ENCODE measurements around the gene DYRK1A. TPM values are rescaled to one million over a fixed set of nuclear protein-coding genes. Genes with fewer than 3 reads are reported as not detected.

The DYRK1A gene
- total RNA-seq, 1 experiment from 2014 or later, result 49.3 TPM

DNA sequence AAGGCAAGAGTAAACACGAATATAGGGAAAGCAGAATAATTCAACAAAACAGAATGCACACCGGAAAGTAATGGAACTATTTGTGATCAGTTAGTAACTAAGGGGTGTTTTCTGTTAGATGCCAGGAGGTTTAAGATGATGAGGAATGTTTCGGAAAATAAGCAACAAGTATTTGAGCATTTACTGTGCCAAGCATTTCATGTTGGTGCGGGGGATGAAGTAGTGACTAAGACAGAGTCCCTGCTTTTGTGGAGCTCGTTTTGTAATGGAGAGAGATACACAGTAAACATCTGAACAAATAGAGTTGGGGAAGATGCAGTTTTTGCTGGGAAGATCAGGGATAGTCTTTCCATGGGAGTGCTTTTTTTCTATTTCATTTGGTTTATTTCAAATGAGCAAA, 78.7 kb downstream of the DYRK1A start:
- ChIA-PET RAD21 (ENCODE audit: low non-redundant PET in 1 of 2, low total read pairs in 2 of 2, uncharacterized antibody in 2 of 2, unreplicated experiment in 2 of 2) (no interaction called here), CTCF (no interaction called here), POLR2A (no interaction called here)
- intact Hi-C loops (cut with micrococcal nuclease), result no loop called here
- Histone ChIP-seq H3K27ac (ENCODE audit: low read depth, low read length) (no peak overlapping the region), H3K4me3 (replicated peaks in 1 of 2; ENCODE audit: low read depth in 1 of 2, low read length in 2 of 2) (no peak overlapping the region), H2AFZ (ENCODE audit: low read depth, low read length, poor library complexity, severe bottlenecking) (no peak overlapping the region), H3K9me3 (ENCODE audit: control insufficient read depth in 1 of 2, insufficient read depth in 1 of 2, low read depth in 1 of 2, low read length in 2 of 2) (no peaks in the 10 kb centered on the region), H3K36me3 (ENCODE audit: control insufficient read depth in 1 of 2, insufficient read depth in 2 of 2, low read length in 2 of 2) (no peaks in the 10 kb centered on the region), H4K20me1 (ENCODE audit: insufficient read depth) (peaks cover 23% of the 10 kb centered on the region; the same call in 1 of the 2 replicates), H3K4me2 (ENCODE audit: low read length) (no peak overlapping the region), H3K27me3 (ENCODE audit: insufficient read depth, low read length) (no peaks in the 10 kb centered on the region), H3K79me2 (ENCODE audit: insufficient read depth, low read length) (peaks cover 99% of the 10 kb centered on the region), H3K4me1 (ENCODE audit: control insufficient read depth in 1 of 2, insufficient read depth in 2 of 2, low read length in 2 of 2) (peaks cover 2 to 16% of the 10 kb centered on the region in 2 experiments; a peak in 1 of 4 replicates), H3K9me2 (ENCODE audit: insufficient read depth) (no peaks in the 10 kb centered on the region), H3K9ac (ENCODE audit: low read length) (no peak overlapping the region)
- ATAC-seq (no peak), DNase-seq (ENCODE audit: low read depth, low spot score) (no peak)
- TF ChIP-seq RAD21 (IDR thresholded peaks at IDR 0.05; ENCODE audit: low read depth), result no peak
- no peak for TF ChIP-seq CEBPB (IDR thresholded peaks at IDR 0.05; ENCODE audit: low read depth)
- TF ChIP-seq, protein P1, sequence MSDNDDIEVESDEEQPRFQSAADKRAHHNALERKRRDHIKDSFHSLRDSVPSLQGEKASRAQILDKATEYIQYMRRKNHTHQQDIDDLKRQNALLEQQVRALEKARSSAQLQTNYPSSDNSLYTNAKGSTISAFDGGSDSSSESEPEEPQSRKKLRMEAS (IDR thresholded peaks at IDR 0.05), result no peak
- no peak for TF ChIP-seq EZH2 (IDR thresholded peaks at IDR 0.05)
- no peak for TF ChIP-seq CBX3 (IDR thresholded peaks at IDR 0.05; ENCODE audit: low read depth)
- TF ChIP-seq POLR2A (IDR thresholded peaks at IDR 0.05; ENCODE audit: borderline replicate concordance, extremely low read depth, insufficient read depth, insufficient read length), result no peak
- BruUV-seq (replicated peaks), result no TSS peak

DNA sequence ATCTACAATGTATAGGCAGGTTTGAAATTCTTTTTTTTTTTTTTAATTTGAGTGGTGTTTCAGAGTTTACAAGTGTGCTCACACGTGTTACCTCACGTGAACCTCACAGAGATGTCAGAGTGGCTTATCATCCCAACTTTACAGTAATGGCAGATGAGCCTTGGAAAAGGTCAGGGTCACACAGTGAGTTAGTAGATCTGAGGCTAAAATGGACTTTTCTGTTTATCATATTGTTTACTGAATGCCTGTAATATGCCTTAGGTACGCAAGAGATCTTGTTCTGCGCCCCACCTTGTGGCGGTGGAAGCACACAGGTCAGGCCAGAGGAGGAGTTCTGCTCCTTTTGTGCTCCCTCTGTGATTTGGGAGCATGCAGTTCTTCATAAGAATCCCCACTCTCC, 80.0 kb downstream of the DYRK1A start:
- Histone ChIP-seq H3K4me1 (ENCODE audit: control insufficient read depth in 1 of 2, insufficient read depth in 2 of 2, low read length in 2 of 2) (peaks cover 8 to 24% of the 10 kb centered on the region in 2 experiments; a peak in 3 of 4 replicates), H3K9ac (ENCODE audit: low read length) (no peak overlapping the region), H3K27ac (ENCODE audit: low read depth, low read length) (no peak overlapping the region), H3K36me3 (ENCODE audit: control insufficient read depth in 1 of 2, insufficient read depth in 2 of 2, low read length in 2 of 2) (no peaks in the 10 kb centered on the region), H3K27me3 (ENCODE audit: insufficient read depth, low read length) (no peaks in the 10 kb centered on the region), H3K4me2 (ENCODE audit: low read length) (no peak overlapping the region), H3K4me3 (replicated peaks in 1 of 2; ENCODE audit: low read depth in 1 of 2, low read length in 2 of 2) (no peak overlapping the region), H4K20me1 (ENCODE audit: insufficient read depth) (peaks cover 19% of the 10 kb centered on the region; the same call in 1 of the 2 replicates), H2AFZ (ENCODE audit: low read depth, low read length, poor library complexity, severe bottlenecking) (no peak overlapping the region), H3K79me2 (ENCODE audit: insufficient read depth, low read length) (peaks cover 96% of the 10 kb centered on the region), H3K9me3 (ENCODE audit: control insufficient read depth in 1 of 2, insufficient read depth in 1 of 2, low read depth in 1 of 2, low read length in 2 of 2) (no peaks in the 10 kb centered on the region), H3K9me2 (ENCODE audit: insufficient read depth) (no peaks in the 10 kb centered on the region)
- DNase-seq (ENCODE audit: low read depth, low spot score), result no peak
- intact Hi-C loops (cut with micrococcal nuclease), result no loop called here
- no TSS peak for BruUV-seq (replicated peaks)
- ChIA-PET RAD21 (ENCODE audit: low non-redundant PET in 1 of 2, low total read pairs in 2 of 2, uncharacterized antibody in 2 of 2, unreplicated experiment in 2 of 2) (no interaction called here), POLR2A (no interaction called here), CTCF (no interaction called here)
- peak; percentile 36; the same call in 1 of the 2 replicates for ATAC-seq
- TF ChIP-seq, protein P2, sequence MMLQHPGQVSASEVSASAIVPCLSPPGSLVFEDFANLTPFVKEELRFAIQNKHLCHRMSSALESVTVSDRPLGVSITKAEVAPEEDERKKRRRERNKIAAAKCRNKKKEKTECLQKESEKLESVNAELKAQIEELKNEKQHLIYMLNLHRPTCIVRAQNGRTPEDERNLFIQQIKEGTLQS (IDR thresholded peaks at IDR 0.05), result no peak
- TF ChIP-seq, protein P3, sequence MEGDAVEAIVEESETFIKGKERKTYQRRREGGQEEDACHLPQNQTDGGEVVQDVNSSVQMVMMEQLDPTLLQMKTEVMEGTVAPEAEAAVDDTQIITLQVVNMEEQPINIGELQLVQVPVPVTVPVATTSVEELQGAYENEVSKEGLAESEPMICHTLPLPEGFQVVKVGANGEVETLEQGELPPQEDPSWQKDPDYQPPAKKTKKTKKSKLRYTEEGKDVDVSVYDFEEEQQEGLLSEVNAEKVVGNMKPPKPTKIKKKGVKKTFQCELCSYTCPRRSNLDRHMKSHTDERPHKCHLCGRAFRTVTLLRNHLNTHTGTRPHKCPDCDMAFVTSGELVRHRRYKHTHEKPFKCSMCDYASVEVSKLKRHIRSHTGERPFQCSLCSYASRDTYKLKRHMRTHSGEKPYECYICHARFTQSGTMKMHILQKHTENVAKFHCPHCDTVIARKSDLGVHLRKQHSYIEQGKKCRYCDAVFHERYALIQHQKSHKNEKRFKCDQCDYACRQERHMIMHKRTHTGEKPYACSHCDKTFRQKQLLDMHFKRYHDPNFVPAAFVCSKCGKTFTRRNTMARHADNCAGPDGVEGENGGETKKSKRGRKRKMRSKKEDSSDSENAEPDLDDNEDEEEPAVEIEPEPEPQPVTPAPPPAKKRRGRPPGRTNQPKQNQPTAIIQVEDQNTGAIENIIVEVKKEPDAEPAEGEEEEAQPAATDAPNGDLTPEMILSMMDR (IDR thresholded peaks at IDR 0.05 in 2 of 3, conservative IDR thresholded peaks at IDR 0.05 in 1 of 3; ENCODE audit: borderline replicate concordance in 1 of 3, insufficient read depth in 1 of 3, low read depth in 2 of 3, low read length in 2 of 3), result peak in 1 of 3 experiments; percentile 24; a peak in 2 of 6 replicates
